GM23338 (cell line): ENCODE measurements around the gene ITSN2.

ENCODE experiments used
- EZH2phosphoT487 ChIP-seq: fragments of 200-600 bp; sonication (generic); IDR thresholded peaks from one replicate; pipeline ENCODE4 v1.8.1; 2018; ENCODE audit warnings: antibody characterized with exemption; ENCODE audit not compliant: unreplicated experiment
- JUNB ChIP-seq: IDR thresholded peaks from one replicate; pipeline ENCODE4 v1.6.1; 2016; ENCODE audit warnings: antibody characterized with exemption; ENCODE audit not compliant: unreplicated experiment
- POLR2AphosphoS5 ChIP-seq: IDR thresholded peaks from 2 replicates; pipeline ENCODE4 v1.6.1; 2016; ENCODE audit warnings: antibody characterized with exemption, low read depth
- ZNF114 ChIP-seq: fragments of 250-450 bp; sonication (Bioruptor Pico); IDR thresholded peaks from 2 replicates; pipeline ENCODE4 v1.5.0; 2020; ENCODE audit warnings: mild to moderate bottlenecking, moderate library complexity
- TF ChIP-seq, protein P1 (sequence below), 2 experiments: fragments of 200-600 bp in 1 of 2; sonication (generic) in 1 of 2; conservative IDR thresholded peaks; 2 replicates each; pipeline versions ENCODE4 v1.5.1 to v1.6.1; 2016 to 2017; ENCODE audit warnings: antibody characterized with exemption in 2 of 2, low read depth in 2 of 2, mild to moderate bottlenecking in 2 of 2, moderate library complexity in 1 of 2

GRCh38 chr2:24210723-24211122 lies 149.6 kb downstream of the ITSN2 start:
- TF ChIP-seq, protein P1, sequence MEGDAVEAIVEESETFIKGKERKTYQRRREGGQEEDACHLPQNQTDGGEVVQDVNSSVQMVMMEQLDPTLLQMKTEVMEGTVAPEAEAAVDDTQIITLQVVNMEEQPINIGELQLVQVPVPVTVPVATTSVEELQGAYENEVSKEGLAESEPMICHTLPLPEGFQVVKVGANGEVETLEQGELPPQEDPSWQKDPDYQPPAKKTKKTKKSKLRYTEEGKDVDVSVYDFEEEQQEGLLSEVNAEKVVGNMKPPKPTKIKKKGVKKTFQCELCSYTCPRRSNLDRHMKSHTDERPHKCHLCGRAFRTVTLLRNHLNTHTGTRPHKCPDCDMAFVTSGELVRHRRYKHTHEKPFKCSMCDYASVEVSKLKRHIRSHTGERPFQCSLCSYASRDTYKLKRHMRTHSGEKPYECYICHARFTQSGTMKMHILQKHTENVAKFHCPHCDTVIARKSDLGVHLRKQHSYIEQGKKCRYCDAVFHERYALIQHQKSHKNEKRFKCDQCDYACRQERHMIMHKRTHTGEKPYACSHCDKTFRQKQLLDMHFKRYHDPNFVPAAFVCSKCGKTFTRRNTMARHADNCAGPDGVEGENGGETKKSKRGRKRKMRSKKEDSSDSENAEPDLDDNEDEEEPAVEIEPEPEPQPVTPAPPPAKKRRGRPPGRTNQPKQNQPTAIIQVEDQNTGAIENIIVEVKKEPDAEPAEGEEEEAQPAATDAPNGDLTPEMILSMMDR (conservative IDR thresholded peaks at IDR 0.05; ENCODE audit: low read depth in 2 of 2), result no peak
- no peak for TF ChIP-seq ZNF114 (CRISPR knock-in tag)
- TF ChIP-seq POLR2AphosphoS5, result no peak
- TF ChIP-seq JUNB, result no peak
- TF ChIP-seq EZH2phosphoT487, result no peak
